GM03348 (cell line): ENCODE data around the gene CCDC88C.
A peak's percentile ranks its signal among the peaks of the same experiment; 100 is the strongest.

Experiments
- DNase-seq: peaks from one replicate; pipeline ENCODE4 v3.0.0; 2012; ENCODE audit warnings: low spot score

CCDC88C gene

GRCh38 chr14:91399868-91400640 lies 17.6 kb downstream of the CCDC88C start:
- no peak for DNase-seq

- no peak for DNase-seq
Measured at GRCh38 chr14:91398707-91399106, 18.9 kb downstream of the CCDC88C start.

DNA sequence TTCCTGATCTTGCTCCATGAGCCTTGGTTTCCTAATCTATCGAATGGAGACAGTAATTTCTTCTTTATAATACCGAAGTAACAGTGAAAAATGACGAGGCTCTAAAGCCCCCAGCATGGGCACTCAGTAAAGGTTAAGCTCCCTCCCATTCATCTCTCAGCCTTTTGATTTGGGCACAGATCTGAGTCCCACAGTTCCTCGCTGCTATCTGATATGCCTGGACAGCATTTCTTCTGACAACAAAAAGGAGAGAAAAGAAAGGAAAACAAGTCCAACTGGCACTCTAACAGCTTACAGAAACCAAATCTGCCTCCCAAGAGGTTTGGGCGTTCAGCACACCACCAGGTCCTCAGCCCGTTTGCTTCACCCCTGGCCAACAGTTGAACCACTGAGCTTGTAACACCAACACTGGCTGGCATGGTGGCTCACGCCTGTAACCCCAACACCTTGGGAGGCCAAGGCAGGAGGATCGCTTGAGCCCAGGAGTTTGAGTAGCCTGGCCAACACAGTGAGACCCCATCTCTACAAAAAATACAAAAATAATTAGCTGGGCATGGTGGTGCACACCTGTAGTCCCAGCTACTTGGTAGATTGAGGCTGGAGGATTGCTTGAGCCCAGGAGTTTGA lies 19.5 kb downstream of the CCDC88C start:
- no peak for DNase-seq

DNA sequence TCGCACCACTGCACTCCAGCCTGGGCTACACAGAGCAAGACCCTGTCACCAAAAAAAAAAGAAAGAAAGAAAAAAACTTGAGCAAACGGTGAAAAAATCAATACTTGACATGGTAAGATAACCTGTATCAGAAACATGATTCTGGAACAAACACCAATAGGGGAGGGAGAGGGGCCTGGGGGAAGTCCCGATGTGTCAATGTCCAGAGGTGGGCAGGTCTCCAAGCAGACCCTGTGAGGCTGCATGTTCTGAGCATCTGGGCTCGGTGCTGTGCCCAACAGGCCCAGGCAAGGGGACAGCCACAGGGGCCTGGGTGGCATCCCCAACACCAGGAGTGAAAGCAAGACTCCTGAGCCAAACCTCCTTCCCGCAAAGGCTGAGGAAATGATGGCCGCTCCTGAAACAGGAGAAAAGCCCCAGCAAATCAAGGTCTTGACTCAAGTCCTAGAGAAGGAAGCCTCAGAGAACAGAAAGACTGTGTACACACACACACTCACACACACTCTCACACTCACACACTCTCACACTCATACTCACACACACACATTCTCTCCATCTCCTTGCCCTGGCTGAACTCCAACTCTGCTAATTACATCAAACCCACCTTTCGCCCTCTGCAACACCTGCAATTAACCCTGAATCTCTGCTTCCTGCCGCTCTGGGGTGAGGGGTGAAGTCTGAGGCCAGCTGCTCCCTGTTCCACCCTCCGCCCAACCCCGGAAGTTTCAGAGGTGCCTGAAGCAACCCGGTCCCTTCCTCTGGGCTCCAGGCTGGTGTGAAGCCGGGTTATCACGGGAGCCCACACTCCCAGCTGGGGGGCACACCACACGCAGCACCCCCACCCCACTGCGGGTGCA lies 20.4 kb downstream of the CCDC88C start:
- DNase-seq: no peak

DNA sequence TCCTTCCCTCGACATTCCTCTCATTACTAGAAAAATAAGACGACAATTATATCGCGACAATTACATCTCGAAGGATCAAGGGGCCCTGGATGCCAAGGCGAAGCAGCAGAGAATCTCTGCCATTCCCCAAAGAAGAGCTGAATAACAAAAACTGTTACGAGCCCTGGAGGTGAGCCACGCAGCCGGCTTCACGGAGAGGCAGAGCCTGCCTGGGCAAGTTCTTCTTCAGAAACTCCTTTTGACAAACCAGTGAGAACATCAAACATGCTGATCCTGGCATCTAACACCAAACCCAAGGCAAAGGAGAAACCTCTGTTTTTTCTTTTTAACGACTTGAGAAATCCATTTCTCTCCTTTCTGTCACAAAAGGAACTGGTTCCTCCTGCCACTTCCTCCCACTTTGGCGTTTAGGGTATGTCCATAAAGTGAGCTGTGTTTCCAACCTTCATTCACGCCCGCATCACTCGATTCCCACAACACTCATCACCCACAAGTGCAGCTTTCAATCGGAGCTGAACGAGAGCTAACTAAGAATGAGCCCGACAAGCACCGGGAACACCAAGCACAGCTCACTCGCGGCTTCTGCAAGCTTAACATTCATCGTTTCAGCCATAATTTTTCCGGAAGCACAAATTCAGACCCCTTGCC lies 21.5 kb downstream of the CCDC88C start:
- no peak for DNase-seq

DNA sequence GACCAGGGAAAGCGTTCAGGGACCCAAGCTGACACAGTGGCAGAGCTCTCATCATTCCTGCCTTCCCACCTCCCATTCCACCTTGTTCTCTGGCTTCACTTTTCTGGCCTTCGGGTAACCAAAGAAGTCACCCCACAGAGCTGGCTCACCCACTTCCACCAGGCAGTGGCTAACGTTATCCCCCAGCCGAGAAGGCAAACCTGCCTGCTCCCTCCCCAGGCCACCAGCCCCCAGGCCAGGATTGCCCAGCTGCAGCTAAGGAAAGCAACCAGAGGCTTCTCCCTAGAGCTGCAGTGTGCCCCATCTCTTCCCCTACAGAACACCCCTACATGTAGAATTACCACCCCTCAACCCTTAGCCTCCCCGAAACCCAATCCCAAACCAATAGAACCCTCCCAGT lies 22.2 kb downstream of the CCDC88C start:
- no peak for DNase-seq

DNA sequence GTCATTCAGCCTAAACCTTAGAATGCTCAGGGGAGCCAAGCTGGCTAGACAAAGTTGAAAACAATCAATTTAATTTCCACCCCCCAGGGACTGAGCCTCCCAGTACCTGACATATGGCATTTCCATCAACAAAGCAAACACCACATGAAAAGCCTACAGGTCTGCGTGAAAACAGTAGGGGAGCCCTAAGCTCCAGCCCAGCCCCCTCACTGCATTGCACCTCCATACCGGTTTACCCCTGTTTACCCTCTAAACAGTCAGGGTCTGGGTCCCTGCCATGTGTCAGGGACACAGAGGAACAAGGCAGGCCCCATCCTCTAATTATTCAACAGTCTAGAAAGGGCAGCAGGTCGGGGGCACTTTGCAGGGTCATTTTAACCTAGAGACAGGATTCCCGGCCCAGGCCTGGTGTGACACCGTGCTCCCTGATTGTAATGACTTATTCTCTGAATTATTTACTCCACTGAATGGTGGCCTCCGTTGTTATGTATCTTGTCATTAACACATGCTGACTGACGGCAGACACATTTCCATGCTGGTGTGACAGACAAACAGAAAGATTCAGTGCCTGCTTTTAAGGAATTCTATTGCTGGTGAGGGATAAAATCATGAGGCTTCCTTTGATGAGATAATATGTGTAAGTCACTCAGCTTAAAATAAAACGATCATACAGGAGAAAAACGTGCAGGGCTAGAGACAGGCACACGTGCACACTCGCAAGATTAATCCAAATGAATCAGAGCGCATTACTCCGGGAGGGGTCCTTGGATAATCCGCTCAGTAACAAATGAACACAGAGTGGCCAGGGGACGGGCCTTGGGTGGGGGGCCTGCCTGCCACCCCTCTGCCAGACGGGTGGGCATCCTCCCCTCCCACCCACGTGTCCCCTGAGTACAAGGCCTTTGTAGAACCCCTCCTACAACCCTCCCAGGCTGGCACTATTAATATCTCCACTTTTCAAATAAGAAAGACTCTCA lies 23.2 kb downstream of the CCDC88C start:
- DNase-seq: no peak

- no peak for DNase-seq
Measured at GRCh38 chr14:91392623-91393303, 24.9 kb downstream of the CCDC88C start.

DNA sequence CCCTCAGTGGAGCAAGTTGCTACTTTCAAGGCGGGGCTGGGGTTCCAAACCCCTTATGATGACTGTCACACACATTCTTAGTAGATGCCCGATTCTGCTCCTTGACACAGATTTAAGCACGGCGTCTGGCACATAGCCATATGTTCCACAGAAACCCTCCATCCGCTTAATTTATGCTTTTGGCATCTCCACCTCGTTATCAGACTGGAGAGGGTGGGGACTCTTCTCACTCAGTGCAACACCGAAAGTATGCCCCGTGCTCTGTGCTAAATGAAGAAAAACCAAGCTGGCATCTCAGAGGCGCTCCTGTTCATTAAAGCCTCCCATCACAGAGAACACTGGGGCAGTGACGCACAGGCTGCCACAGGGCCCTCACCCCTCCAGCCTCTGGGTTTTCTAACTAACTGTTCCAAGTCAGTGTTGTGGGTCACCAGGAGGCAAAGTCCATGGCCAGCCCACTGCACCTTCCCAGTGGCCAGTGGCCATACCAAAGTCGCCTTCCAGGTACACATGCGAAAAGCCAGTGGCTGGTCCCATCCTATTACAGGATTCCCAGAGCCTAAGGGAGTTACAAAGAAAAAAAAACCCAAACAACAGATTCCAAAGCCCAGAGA lies 27.3 kb downstream of the CCDC88C start:
- DNase-seq: no peak

GRCh38 chr14:91389150-91389549 lies 28.5 kb downstream of the CCDC88C start:
- no peak for DNase-seq

DNA sequence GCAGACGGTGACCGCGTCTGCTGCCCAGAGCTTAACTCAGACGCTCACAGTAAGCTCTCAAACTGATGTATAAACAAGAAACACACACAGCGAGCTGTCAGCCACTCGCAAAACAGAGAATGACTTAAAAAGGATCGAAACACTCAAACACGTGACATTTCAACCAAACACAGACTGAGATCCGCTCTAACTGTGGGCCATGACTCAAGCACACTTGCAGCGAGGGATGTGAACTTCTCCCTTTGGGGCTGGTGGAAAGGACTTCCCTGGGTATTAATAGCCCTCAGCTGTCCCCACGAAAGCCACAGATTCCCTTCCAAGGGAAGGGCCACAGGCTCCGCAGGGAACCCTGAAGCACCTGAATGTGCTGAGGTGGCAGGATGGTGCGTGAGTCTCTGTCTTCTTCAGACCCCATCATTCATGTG lies 29.1 kb downstream of the CCDC88C start:
- no peak for DNase-seq

DNA sequence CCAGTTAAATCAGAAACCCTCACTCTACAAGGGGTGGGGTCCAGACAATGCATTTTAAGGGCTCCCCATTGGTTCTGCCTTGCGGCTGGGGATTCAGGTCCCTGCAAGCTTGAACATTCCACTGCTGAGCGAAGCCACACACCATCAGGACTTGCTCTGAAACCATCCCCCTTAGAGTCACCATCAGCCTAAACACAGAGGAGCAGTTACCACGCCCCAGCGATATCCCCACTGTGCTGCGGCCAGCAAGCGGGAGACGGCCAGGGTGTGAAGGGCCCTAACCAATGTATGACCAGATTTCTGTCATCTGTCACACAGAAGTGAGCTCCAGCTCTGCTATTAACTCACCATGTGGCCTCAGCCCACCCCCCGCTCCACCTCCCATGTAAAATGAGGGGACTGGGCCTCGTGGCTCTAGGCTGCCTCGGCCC lies 29.7 kb downstream of the CCDC88C start:
- no peak for DNase-seq

DNA sequence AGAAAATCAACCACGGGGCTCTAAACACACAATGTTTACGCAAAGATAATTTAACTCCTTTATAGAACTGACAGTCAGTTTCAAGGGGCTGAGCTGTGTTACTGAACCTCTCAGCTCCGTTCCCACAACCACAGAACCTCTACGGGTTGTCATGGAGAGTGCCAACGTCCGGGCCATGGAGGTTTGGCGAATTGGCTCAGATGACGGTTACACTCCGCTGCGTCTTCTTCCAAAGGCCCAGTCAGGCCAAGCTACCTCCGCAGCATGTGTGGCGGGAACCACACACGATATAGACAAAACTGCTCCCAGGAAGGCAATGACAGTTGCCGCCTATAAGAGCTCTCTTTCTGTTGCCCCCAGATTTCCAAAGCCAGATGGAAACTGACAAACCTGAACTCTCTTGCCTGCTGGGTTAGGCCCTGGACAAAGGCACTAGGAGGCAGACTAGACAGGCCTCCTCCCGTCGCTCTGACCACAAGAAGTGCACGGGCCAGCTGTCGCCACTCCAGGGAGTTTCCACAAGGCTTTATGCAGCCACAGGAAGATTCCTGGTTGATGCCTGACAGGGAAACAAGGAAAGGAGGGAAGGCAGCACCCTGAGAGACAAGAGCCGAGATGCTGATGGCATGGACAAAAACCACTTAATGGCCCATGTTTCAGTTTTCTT lies 30.3 kb downstream of the CCDC88C start:
- peak; percentile 30 for DNase-seq

- DNase-seq: no peak
Measured at GRCh38 chr14:91385697-91386096, 31.9 kb downstream of the CCDC88C start.

- DNase-seq: no peak
Measured at GRCh38 chr14:91385224-91385623, 32.4 kb downstream of the CCDC88C start.

DNA sequence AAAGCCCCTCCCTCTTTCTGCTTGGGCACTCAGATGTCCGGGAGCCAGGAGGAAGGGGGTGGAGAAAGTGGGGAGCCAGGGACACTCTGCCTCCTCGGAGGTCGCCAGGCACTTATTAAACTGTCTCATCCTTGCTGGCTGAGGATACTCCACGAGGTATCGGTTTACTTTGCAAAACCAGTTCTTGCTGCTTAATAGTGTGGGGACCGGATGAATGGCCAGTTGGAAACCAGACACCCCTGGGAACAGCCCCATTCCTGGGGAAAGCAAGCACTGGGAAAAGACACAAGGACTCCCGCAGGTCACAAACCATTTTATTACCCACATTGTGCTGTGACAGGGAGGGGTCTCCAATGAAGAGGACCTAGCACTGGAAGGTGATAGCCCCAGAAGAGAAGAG lies 34.2 kb downstream of the CCDC88C start:
- no peak for DNase-seq

- no peak for DNase-seq
Measured at GRCh38 chr14:91381801-91382670, 35.6 kb downstream of the CCDC88C start.

GRCh38 chr14:91380610-91381371 lies 36.8 kb downstream of the CCDC88C start:
- DNase-seq: no peak
